HepG2 (cell line): ENCODE measurements around the gene TMEM61. TPM values are rescaled to one million over a fixed set of nuclear protein-coding genes. Genes with fewer than 3 reads are reported as not detected.
A peak's percentile ranks its signal among the peaks of the same experiment; 100 is the strongest.

Experiments
- GTF3A ChIP-seq: sonication (generic); formaldehyde crosslinking; conservative IDR thresholded peaks from 2 replicates; pipeline ENCODE4 v1.4.0; 2020; ENCODE audit warnings: mild to moderate bottlenecking, missing genetic modification reagents
- GZF1 ChIP-seq: sonication (generic); formaldehyde crosslinking; IDR thresholded peaks from 2 replicates; pipeline ENCODE4 v1.5.1; 2020; ENCODE audit warnings: mild to moderate bottlenecking, missing genetic modification reagents
- SRSF4 ChIP-seq: fragments of 200-400 bp; formaldehyde crosslinking; IDR thresholded peaks from one replicate; pipeline ENCODE4 v1.6.1; 2018; ENCODE audit warnings: mild to moderate bottlenecking, low read depth, low read length, moderate library complexity; ENCODE audit not compliant: poor library complexity, severe bottlenecking
- TFDP1 ChIP-seq: IDR thresholded peaks from 2 replicates; pipeline ENCODE4 v1.6.1; 2016; ENCODE audit warnings: missing compliant biosample characterization, missing genetic modification reagents, borderline replicate concordance
- ZBTB3 ChIP-seq: sonication (generic); formaldehyde crosslinking; IDR thresholded peaks from 2 replicates; pipeline ENCODE4 v1.4.0; 2020; ENCODE audit warnings: low read depth, mild to moderate bottlenecking, moderate library complexity, missing genetic modification reagents, borderline replicate concordance
- ZFP91 ChIP-seq: sonication (generic); formaldehyde crosslinking; IDR thresholded peaks from 2 replicates; pipeline ENCODE4 v1.9.0; 2022; ENCODE audit warnings: missing genetic modification reagents, mild to moderate bottlenecking, borderline replicate concordance
- ZHX2 ChIP-seq, 2 experiments: sonication (generic) in 1 of 2; formaldehyde crosslinking in 1 of 2; IDR thresholded peaks; 2 replicates each; pipeline versions ENCODE4 v1.6.1 to v1.9.0; 2014 to 2022; ENCODE audit warnings: antibody characterized with exemption in 1 of 2, borderline replicate concordance in 1 of 2, inconsistent platforms in 1 of 2, low read depth in 1 of 2, missing genetic modification reagents in 1 of 2
- ZNF362 ChIP-seq: sonication (generic); formaldehyde crosslinking; IDR thresholded peaks from 2 replicates; pipeline ENCODE4 v1.4.0; 2020; ENCODE audit warnings: missing genetic modification reagents, mild to moderate bottlenecking, borderline replicate concordance
- ZNF383 ChIP-seq: sonication (generic); formaldehyde crosslinking; IDR thresholded peaks from 2 replicates; pipeline ENCODE4 v1.4.0; 2020; ENCODE audit warnings: missing genetic modification reagents, mild to moderate bottlenecking, borderline replicate concordance
- ZNF510 ChIP-seq: sonication (generic); formaldehyde crosslinking; IDR thresholded peaks from 2 replicates; pipeline ENCODE4 v1.4.0; 2020; ENCODE audit warnings: low read depth, mild to moderate bottlenecking, missing genetic modification reagents
- ZNF737 ChIP-seq: sonication (generic); formaldehyde crosslinking; IDR thresholded peaks from 2 replicates; pipeline ENCODE4 v1.5.0; 2020; ENCODE audit warnings: missing genetic modification reagents, mild to moderate bottlenecking, borderline replicate concordance
- ZNF747 ChIP-seq: sonication (generic); formaldehyde crosslinking; IDR thresholded peaks from 2 replicates; pipeline ENCODE4 v1.8.1; 2023; ENCODE audit warnings: missing genetic modification reagents, mild to moderate bottlenecking, borderline replicate concordance
- polyA plus RNA-seq, 8 experiments: library from polyadenylated mRNA; depleted of rRNA in 3 of 8; stranded (reverse) in 7 of 8; unstranded in 1 of 8; fragments of >200 nt; fragmentation: Illumina TruSeq in 4 of 8; extraction: Trizol in 4 of 8; gene quantifications; 2 replicates each; pipeline versions ENCODE4 v1.2.1 to v1.2.3, GENCODE V29; 2011 to 2016; ENCODE audit warnings: low read depth in 4 of 8, missing spikeins in 1 of 8, mixed read lengths in 1 of 8; ENCODE audit not compliant: insufficient read depth in 1 of 8
- total RNA-seq, 5 experiments: library from RNA; depleted of rRNA; stranded (reverse); fragments of >200 nt; fragmentation: Illumina TruSeq; extraction: Trizol; gene quantifications; 2 replicates each; pipeline ENCODE4 v1.2.3, GENCODE V29; 2016; ENCODE audit warnings: low read depth in 1 of 5

The TMEM61 gene
- total and polyA plus RNA-seq, 2 of the 13 experiments (the other 11 are each of a cell fraction or from before 2014, with no cell fraction given), result not detected

GRCh38 chr1:54980528-54981241, at the start of gene TMEM61 (continued):
- no peak for TF ChIP-seq ZHX2 (IDR thresholded peaks at IDR 0.05; ENCODE audit: low read depth)
- no peak for TF ChIP-seq ZHX2 (CRISPR knock-in tag; IDR thresholded peaks at IDR 0.05; ENCODE audit: borderline replicate concordance)
- no peak for TF ChIP-seq ZNF383 (CRISPR knock-in tag)
- peak; percentile 99 for TF ChIP-seq ZFP91 (CRISPR knock-in tag)
- TF ChIP-seq ZBTB3 (CRISPR knock-in tag), result no peak
- no peak for TF ChIP-seq ZNF737
- TF ChIP-seq ZNF510, result no peak
- no peak for TF ChIP-seq GZF1 (CRISPR knock-in tag)
- TF ChIP-seq SRSF4, result no peak
- no peak for TF ChIP-seq ZNF747 (CRISPR knock-in tag)
- TF ChIP-seq GTF3A (CRISPR knock-in tag), result no peak
- no peak for TF ChIP-seq TFDP1 (CRISPR knock-in tag)
- no peak for TF ChIP-seq ZNF362
